Calu3 (cell line): ENCODE data around the gene YPEL3. TPM values are rescaled to one million over a fixed set of nuclear protein-coding genes. Genes with fewer than 3 reads are reported as not detected.

ENCODE experiments used
- BruUV-seq: library from RNA; stranded (reverse); fragments of 400-500 nt; replicated peaks from 2 replicates; lab custom pipeline; 2021; lab: Mats Ljungman, UMichigan
- CTCF ChIA-PET: fragments of 300-600 bp; sonication (Branson Sonifier 250); formaldehyde crosslinking; loops from one replicate; lab custom pipeline; 2022; ENCODE audit warnings: antibody characterized with exemption; lab: Charles Lee
- DNase-seq: peaks from one replicate; pipeline ENCODE4 v3.0.0; 2022
- H3K27ac Mint-ChIP-seq: one replicate; pipeline ENCODE4 v1.8.0; 2022; ENCODE audit warnings: mixed read lengths; ENCODE audit not compliant: unreplicated experiment
- H3K27me3 Mint-ChIP-seq: one replicate; pipeline ENCODE4 v1.8.0; 2022; ENCODE audit warnings: mixed read lengths; ENCODE audit not compliant: unreplicated experiment
- H3K36me3 Mint-ChIP-seq: one replicate; pipeline ENCODE4 v1.8.0; 2022; ENCODE audit warnings: mild to moderate bottlenecking, moderate library complexity, mixed read lengths; ENCODE audit not compliant: insufficient read depth, unreplicated experiment
- H3K4me1 Mint-ChIP-seq: one replicate; pipeline ENCODE4 v1.8.0; 2022; ENCODE audit warnings: mild to moderate bottlenecking, low read depth, mixed read lengths; ENCODE audit not compliant: unreplicated experiment
- H3K4me3 Mint-ChIP-seq: one replicate; pipeline ENCODE4 v1.8.0; 2022; ENCODE audit warnings: mild to moderate bottlenecking, low read depth, moderate library complexity, mixed read lengths; ENCODE audit not compliant: unreplicated experiment
- H3K9me3 Mint-ChIP-seq: one replicate; pipeline ENCODE4 v1.8.0; 2022; ENCODE audit warnings: low read depth, mixed read lengths; ENCODE audit not compliant: unreplicated experiment
- CTCF ChIP-seq: fragments of 200-600 bp; IDR thresholded peaks from one replicate; pipeline ENCODE4 v1.8.0; 2022; ENCODE audit warnings: antibody characterized with exemption; ENCODE audit not compliant: unreplicated experiment
- intact Hi-C: fragments of 100-400 bp; cut with micrococcal nuclease; formaldehyde crosslinking; loops from one replicate; pipeline ENCODE4 v1.10.0; 2022; ENCODE audit not compliant: unreplicated experiment
- total RNA-seq: library from RNA; stranded (reverse); gene quantifications from 2 replicates; pipeline ENCODE4 v1.2.3, GENCODE V29; 2022

Gene YPEL3
- total RNA-seq, 1 experiment from 2014 or later = 21.1 TPM

- intact Hi-C loops = no loop called here
- BruUV-seq = no TSS peak
- no peak for DNase-seq
- peak overlapping the region; percentile 88 for H3K27ac Mint-ChIP-seq
- peak overlapping the region; percentile 87 for H3K4me3 Mint-ChIP-seq
- CTCF ChIA-PET = interaction anchor here (0.5 to 1.3 kb wide), 3 partner anchors 15 to 255 kb away, joined by 3 to 7 read pairs (median 6); partner anchors contain the start of gene TBX6
- H3K4me1 Mint-ChIP-seq = peaks cover 23% of the 10 kb centered on the region
- H3K9me3 Mint-ChIP-seq = no peaks in the 10 kb centered on the region
- H3K36me3 Mint-ChIP-seq = peaks cover 84% of the 10 kb centered on the region
- H3K27me3 Mint-ChIP-seq = no peaks in the 10 kb centered on the region
- TF ChIP-seq CTCF = no peak
Measured at GRCh38 chr16:30076276-30076791, 19.7 kb downstream of the YPEL3 start.

GRCh38 chr16:30075503-30076275 is 20.3 kb downstream of the YPEL3 start, which contains the start of gene PPP4C:
Gene PPP4C, plus strand, starts transcription at chr16:30075994. Its CDS starts 384 bp downstream, at chr16:30076378.
- CTCF ChIA-PET = interaction anchor here (1.0 to 1.3 kb wide), 2 partner anchors 14 to 16 kb away, joined by 3 to 7 read pairs; partner anchors contain the start of gene TBX6
- intact Hi-C loops = no loop called here
- Mint-ChIP-seq H3K4me1 (peaks cover 23% of the 10 kb centered on the region), H3K27ac (peak within 1 kb of the TSS; percentile 88), H3K9me3 (no peaks in the 10 kb centered on the region), H3K4me3 (peak within 1 kb of the TSS; percentile 87), H3K36me3 (peaks cover 84% of the 10 kb centered on the region), H3K27me3 (no peaks in the 10 kb centered on the region)
- BruUV-seq = TSS peak; percentile 99
- TF ChIP-seq CTCF = no peak
- DNase-seq = peak; percentile 95

GRCh38 chr16:30070490-30070889 is 25.5 kb downstream of the YPEL3 start:
- TF ChIP-seq CTCF = no peak
- Mint-ChIP-seq H3K27ac (no peak overlapping the region), H3K9me3 (no peaks in the 10 kb centered on the region), H3K4me1 (peaks cover 26% of the 10 kb centered on the region), H3K27me3 (no peaks in the 10 kb centered on the region), H3K4me3 (no peak overlapping the region), H3K36me3 (peaks cover 97% of the 10 kb centered on the region)
- DNase-seq = no peak
- CTCF ChIA-PET = no interaction called here
- intact Hi-C loops = no loop called here
- no TSS peak for BruUV-seq

GRCh38 chr16:30069611-30070462 is 26.2 kb downstream of the YPEL3 start:
- peaks cover 26% of the 10 kb centered on the region for H3K4me1 Mint-ChIP-seq
- no peaks in the 10 kb centered on the region for H3K9me3 Mint-ChIP-seq
- no peak overlapping the region for H3K4me3 Mint-ChIP-seq
- H3K27ac Mint-ChIP-seq = peak overlapping the region; percentile 67
- H3K36me3 Mint-ChIP-seq = peaks cover 97% of the 10 kb centered on the region
- intact Hi-C loops = no loop called here
- no peaks in the 10 kb centered on the region for H3K27me3 Mint-ChIP-seq
- no peak for DNase-seq
- CTCF ChIA-PET = no interaction called here
- BruUV-seq = no TSS peak
- no peak for TF ChIP-seq CTCF
